H1 (cell line): ENCODE data around the gene GRIA1.

Source experiments
- CEBPB ChIP-seq: IDR thresholded peaks from 2 replicates; pipeline ENCODE4 v1.6.1; 2012; ENCODE audit warnings: low read depth, low read length
- EP300 ChIP-seq, 2 experiments: IDR thresholded peaks; 1 replicate in 1 of 2; 2 replicates in 1 of 2; pipeline ENCODE4 v1.6.1; 2011 to 2012; ENCODE audit warnings: low read depth in 2 of 2, low read length in 2 of 2, mild to moderate bottlenecking in 2 of 2, borderline replicate concordance in 1 of 2, inconsistent platforms in 1 of 2, moderate library complexity in 1 of 2
- GABPA ChIP-seq: IDR thresholded peaks from 2 replicates; pipeline ENCODE4 v1.6.1; 2011; ENCODE audit warnings: mild to moderate bottlenecking, low read length, moderate library complexity, borderline replicate concordance; ENCODE audit not compliant: insufficient read depth
- POLR2A ChIP-seq, 2 experiments: IDR thresholded peaks; 1 replicate in 1 of 2; 2 replicates in 1 of 2; pipeline ENCODE4 v1.6.1; 2011; ENCODE audit warnings: low read depth in 2 of 2, low read length in 2 of 2, mild to moderate bottlenecking in 2 of 2; ENCODE audit errors: control extremely low read depth in 1 of 2
- RXRA ChIP-seq: IDR thresholded peaks from 2 replicates; pipeline ENCODE4 v1.6.1; 2011; ENCODE audit warnings: low read depth, mild to moderate bottlenecking, low read length, moderate library complexity; ENCODE audit not compliant: insufficient read depth
- TAF7 ChIP-seq: optimal IDR thresholded peaks from 2 replicates; pipeline ENCODE3; 2011; ENCODE audit warnings: low read depth, mild to moderate bottlenecking, inconsistent platforms, low read length, moderate library complexity, borderline replicate concordance
- TF ChIP-seq, protein P1 (sequence below), 3 experiments: IDR thresholded peaks; 1 replicate in 2 of 3; 2 replicates in 1 of 3; pipeline versions ENCODE4 v1.5.1 to v1.6.1; 2011; ENCODE audit warnings: low read length in 3 of 3, mild to moderate bottlenecking in 3 of 3, inconsistent platforms in 2 of 3, low read depth in 1 of 3, moderate library complexity in 1 of 3; ENCODE audit not compliant: insufficient read depth in 1 of 3; ENCODE audit errors: control extremely low read depth in 1 of 3

DNA sequence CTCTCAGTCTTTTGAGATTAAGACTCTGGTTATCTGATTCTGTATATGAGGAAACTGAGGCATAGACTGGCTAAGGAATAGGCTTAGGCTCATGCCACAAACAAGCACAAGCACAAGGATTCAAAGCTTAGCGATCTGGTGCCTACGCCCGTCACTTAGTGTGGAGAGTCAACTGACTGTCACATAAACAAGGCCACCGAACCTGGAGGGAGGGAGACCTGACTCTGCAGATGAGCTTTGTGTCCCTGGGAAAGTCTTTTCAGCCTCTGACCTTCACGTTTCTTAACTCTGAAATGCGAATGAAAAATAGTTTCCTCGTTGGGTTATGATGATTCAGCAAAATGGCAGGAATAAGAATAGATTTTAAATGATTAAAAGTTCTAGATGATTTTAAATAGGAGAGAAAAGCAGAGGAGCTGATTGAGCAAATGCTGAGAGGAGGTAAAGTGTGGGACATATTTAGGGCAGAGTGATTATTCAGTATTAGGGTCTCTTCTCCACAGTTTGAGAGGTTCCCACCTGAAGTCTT lies 135.4 kb downstream of the GRIA1 start:
- TF ChIP-seq CEBPB: no peak
- no peak for TF ChIP-seq EP300 (IDR thresholded peaks at IDR 0.05; ENCODE audit: borderline replicate concordance in 1 of 2, low read depth in 2 of 2, low read length in 2 of 2)
- no peak for TF ChIP-seq POLR2A (IDR thresholded peaks at IDR 0.05; ENCODE audit: control extremely low read depth in 1 of 2, low read depth in 2 of 2, low read length in 2 of 2)
- no peak for TF ChIP-seq RXRA
- TF ChIP-seq GABPA: no peak
- TF ChIP-seq, protein P1, sequence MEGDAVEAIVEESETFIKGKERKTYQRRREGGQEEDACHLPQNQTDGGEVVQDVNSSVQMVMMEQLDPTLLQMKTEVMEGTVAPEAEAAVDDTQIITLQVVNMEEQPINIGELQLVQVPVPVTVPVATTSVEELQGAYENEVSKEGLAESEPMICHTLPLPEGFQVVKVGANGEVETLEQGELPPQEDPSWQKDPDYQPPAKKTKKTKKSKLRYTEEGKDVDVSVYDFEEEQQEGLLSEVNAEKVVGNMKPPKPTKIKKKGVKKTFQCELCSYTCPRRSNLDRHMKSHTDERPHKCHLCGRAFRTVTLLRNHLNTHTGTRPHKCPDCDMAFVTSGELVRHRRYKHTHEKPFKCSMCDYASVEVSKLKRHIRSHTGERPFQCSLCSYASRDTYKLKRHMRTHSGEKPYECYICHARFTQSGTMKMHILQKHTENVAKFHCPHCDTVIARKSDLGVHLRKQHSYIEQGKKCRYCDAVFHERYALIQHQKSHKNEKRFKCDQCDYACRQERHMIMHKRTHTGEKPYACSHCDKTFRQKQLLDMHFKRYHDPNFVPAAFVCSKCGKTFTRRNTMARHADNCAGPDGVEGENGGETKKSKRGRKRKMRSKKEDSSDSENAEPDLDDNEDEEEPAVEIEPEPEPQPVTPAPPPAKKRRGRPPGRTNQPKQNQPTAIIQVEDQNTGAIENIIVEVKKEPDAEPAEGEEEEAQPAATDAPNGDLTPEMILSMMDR (IDR thresholded peaks at IDR 0.05; ENCODE audit: control extremely low read depth in 1 of 3, insufficient read depth in 1 of 3, low read depth in 1 of 3, low read length in 3 of 3): no peak
- no peak for TF ChIP-seq TAF7
